Activated CD4-positive, alpha-beta T cell treated with anti-CD3 and anti-CD28 coated beads, Interleukin-2, amount 50 U/mL, for 16 hours (primary cell): ENCODE results near the gene KAT2B.
A peak's percentile ranks its signal among the peaks of the same experiment; 100 is the strongest.
"Not testable (repeated sequence)": the region's sequence is repeated elsewhere in the genome, so short reads cannot be mapped to it uniquely, and the experiment has no call there.

Experiments
- DNase-seq: peaks from one replicate; pipeline ENCODE4 v3.0.0-alpha.2; 2020

Gene KAT2B

DNA sequence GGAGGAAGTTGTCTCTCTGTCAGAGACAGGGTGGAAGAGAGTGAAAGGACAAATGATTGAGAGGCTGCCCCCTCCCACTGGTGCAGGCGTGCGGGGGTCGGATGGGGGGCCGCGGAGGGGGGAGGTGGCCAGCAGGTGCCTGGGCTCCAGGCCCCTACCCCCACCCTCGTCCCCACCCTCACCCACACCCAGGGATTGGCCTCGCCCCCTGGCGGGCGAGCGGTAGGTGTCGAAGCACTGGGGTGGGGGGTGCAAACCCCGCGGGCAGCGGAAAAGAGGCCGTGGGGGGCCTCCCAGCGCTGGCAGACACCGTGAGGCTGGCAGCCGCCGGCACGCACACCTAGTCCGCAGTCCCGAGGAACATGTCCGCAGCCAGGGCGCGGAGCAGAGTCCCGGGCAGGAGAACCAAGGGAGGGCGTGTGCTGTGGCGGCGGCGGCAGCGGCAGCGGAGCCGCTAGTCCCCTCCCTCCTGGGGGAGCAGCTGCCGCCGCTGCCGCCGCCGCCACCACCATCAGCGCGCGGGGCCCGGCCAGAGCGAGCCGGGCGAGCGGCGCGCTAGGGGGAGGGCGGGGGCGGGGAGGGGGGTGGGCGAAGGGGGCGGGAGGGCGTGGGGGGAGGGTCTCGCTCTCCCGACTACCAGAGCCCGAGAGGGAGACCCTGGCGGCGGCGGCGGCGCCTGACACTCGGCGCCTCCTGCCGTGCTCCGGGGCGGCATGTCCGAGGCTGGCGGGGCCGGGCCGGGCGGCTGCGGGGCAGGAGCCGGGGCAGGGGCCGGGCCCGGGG lies at the start of gene KAT2B:
Gene KAT2B, plus strand, starts transcription at position 682 of the 783 bp plus-strand sequence. Its CDS starts 32 bp downstream, at position 714.
- DNase-seq, result peak; percentile 83

DNA sequence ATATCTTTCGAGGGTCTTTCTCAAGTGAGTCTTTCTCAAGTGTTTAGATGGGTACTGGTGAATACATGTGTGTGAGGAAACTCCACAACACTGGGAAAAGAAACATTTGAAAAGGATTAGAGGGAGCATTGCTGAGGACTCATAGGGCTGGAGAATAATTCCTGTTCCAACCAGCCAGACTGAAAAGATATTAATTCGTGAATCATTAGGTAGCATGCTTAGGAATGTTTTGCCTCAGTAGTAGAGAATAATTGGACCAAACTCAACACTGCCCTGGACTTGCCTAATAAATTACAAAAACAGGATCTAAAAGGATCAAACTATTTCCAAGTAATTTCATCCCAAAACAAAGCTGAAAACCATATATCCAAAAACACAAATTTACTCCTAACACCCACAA lies 45.5 kb upstream of the KAT2B start:
- DNase-seq, result no peak

DNA sequence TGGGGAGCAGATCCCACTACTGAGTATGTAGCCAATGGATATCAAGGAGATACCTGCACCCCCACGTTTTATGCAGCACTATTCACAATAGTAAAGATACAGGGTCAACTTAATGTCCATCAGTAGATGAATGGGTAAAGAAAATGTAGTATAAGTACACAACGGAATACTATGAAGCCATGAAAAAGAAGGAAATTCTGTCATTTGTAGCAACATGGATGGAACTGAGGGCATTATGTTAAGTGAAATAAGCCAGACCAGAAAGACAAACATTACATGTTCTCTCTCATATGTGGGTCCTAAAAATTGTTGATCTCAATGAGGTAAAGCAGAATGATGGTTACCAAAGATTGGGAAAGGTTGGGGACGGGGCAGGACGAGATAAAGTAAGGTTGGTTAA lies 42.7 kb upstream of the KAT2B start:
- no peak for DNase-seq

DNA sequence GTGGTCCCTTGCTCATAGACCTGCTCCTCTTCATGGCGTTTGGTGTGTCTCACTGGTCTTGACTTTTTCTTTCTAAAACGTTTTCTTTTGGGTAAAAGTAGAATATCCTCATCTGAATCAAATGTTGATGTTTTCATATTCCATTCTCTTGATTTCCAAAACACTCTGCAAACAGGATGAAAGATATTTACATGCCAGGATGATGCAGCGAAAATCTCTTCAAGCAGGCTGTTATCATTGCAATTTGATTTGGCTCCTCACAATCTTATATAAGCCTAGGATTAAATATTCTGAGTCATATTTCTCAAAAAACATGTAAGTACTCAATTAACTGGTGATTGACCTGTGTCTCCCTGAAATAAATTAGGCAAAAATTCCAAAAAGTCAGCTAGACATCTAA lies 38.3 kb upstream of the KAT2B start:
- DNase-seq, result no peak

DNA sequence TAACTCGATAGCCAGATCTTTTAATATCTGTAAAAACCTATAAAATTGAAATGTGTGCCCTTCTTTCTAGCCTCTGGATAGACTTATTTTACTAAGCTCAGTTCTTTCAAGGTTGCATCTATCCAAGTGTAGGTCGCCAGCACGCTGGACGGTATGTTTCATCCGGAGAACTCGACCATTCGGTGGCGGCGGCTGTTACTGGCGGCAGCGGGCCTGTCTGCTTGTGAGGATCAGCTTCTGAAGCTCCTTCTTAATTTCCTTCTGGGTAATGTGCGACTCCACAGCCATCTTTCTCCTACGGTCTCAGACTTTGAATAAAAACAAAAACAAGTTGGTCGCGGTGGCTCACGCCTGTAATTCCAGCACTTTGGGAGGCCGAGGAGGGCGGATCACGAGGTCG lies 32.3 kb upstream of the KAT2B start:
- no peak for DNase-seq

DNA sequence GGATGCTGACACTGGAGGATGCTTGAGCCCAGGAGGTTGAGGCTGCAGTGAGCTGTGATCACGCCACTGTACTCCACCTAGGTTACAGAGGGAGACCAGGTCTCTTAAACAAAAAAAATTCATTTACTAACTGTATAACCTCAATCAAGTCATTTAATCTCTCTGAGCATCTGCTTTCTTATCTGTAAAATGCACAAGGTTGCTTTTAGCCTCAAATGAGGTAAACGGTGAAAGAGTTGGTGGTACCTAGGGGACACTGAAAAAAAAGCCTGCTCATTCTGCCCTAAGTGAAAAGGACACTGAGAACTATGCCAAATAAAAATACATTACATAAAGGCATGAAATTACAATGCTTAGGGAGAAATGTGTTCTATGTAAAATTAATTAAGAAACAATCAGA lies 31.6 kb upstream of the KAT2B start:
- DNase-seq, result no peak

DNA sequence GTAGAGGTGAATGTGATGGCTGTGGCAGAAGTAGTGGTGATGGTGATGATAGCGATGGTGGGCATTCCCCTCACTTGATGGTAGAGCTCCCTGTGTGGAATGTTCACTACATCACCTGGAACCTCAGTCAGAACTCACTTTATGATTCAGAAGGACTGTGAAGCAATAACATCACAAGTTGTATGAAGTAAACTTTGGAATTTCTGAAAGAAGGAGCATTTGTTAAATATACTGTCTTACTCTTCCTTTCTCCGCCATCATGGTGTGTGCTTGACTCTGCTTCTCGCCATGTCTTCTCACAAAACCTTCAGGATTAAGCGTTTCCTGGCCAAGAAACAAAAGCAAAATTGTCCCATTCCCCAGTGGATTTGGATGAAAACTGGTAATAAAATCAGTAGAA lies 28.1 kb upstream of the KAT2B start, which contains the start of gene PP2D1:
Gene PP2D1, minus strand, starts transcription at position 101 of the 400 bp plus-strand sequence. CDS start 192 bp downstream, outside the sequence.
- DNase-seq, result no peak

DNA sequence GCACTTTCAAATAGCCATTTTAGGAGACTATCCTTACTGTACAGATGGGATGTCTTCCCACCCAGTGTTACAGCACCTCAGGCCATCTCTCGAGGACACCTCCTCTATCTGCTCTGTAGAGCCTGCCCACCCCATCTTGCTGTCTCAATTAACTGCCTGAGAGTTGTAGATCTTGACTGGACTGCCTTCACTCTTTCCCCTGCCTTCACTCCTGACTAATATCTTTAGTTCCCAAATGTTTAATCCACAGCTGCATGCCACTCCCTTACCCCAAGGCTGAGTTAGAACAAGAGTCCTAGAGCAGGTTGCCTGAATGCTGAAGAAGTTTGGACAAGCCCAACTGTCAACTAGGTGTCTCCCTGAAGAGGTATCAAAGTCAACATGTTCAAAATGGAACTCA lies 26.9 kb upstream of the KAT2B start:
- DNase-seq, result no peak

DNA sequence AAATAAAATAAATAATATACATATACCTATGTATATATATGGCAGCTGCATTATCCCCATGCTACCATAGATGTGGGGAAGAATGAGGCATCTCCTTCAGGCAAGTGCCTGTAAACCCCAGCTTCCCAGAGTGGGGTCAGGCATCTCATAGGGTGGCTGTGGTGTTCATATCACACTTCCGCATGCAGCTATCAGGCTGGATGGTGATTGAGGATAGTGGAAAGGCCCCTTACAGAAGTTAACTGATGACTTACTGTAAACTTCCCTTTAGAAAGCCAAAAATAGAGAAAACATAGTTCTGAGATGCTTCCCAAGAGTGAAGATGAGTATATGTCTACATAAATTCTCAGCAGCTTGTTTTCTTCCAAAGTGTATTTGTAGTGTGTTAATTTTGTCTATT lies 24.7 kb upstream of the KAT2B start:
- DNase-seq, result no peak

DNA sequence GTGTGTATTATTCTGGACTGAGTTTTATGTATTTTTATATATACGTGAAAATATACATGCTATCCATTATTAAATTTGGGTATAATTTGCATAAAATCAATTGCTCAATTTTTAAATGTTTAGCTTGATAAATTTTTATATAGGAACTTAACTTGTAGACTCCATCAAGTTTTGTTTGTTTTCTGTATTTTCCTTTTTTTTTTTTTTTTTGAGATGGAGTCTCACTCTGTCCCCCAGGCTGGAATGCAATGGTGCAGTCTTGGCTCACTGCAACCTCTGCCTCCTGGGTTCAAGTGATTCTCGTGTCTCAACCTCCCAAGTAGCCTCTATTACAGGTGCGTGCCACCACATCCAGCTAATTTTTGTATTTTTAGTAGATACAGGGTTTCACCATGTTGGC lies 24.2 kb upstream of the KAT2B start:
- not testable (repeated sequence) for DNase-seq

DNA sequence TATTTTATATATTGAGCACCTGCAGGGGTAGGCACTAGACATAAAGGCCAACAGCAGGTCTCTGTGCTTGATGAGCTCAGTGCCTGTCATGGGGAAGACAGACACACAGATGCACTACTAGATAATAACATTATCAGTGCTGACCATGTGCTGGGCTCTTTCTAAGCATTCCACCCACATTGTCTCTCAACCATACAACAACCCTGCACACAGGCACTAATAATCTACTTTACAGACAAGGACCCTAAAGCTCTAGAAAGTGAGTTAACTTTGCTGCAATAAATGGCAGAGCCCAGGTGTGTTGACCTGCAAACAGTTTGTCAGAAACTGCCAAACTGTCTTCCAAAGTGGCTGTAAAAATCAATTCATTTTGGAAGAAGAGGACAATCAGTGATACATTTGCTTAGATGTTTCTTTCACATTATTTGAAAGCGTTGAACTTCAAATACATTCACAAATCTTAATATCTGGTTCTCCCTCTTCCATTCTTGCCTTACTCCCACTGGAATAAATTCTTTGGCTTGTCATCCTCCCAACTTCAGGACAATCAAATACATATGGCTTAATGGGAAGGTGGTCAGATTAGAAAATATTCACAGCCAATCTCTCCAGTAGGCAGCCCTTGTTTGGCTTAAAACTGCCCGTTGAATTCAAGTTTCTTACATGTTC lies 17.2 kb upstream of the KAT2B start:
- no peak for DNase-seq

DNA sequence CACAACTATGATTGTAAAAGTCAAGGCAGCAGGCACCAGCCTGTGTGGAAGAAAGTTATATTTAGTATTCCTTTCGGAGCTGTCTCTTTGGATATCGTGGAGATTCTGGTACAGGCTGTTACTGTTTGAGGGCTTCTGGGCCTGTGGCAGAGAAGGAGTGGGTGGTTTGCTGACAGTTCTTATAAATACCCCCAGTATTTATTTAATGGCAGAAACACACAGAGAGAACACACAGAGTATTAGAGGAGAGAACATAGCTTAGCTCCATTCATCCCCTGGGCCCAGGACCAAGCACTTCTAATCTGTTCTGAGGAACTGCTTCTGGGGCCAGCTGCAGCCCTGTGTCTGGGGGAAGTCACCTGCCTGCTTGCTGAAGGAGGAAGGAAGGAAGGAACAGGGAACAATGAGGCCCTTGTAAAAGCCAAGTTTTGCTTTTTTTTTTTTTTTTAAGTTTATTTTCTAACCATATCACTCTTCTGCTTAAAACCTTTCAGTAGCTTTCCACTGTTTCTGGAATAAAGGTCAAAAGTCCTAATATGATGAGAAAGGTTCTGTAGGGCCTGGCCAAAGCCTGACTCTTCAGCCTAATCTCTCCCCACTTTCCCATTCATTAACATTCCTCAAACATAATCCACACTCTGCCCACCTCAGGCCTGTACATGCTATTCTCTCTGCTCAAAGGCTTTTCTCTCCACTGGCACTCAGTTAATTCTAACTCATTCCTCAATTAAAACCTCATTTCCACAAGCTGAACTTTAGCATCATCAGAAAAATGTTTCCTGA lies 16.4 kb upstream of the KAT2B start:
- no peak for DNase-seq

DNA sequence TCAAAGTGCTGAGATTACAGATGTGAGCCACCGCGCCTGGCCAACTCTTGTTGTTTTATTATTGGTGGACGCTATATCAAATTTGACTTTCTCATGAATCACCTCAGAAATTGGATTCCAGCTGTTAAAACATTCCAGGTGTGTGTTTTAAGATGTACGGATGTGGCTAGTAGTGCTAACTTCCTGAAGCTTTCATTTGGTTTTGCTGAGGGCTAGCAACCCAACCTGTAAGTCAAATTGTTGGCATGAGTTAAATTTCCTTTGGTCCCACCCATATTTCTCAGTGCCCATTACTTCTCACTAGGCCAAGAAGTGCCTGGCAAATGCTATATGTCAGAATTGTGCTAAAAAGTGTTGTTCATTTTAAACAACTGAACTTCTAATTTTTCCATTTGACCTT lies 13.1 kb upstream of the KAT2B start:
- DNase-seq, result no peak

DNA sequence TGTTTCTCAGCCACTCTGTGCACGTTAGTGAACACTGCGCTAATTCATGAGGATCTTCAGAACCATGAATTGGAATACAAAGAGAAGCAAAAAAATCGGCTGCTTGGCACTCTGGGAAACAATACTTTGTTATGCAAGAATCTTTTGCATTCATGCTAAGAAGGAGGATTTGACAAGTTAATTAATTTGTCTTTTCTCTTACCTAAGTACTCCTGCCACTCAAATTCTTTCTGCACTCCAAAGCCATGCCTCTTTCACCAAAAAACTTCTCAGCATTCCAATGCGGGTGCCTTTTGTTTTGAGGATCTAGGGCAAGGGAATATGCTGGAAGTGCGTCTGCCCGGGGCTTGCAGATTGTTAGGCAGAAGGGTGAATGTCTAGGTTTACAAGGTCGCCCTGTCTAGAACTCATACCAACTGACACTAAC lies 11.3 kb upstream of the KAT2B start:
- no peak for DNase-seq

DNA sequence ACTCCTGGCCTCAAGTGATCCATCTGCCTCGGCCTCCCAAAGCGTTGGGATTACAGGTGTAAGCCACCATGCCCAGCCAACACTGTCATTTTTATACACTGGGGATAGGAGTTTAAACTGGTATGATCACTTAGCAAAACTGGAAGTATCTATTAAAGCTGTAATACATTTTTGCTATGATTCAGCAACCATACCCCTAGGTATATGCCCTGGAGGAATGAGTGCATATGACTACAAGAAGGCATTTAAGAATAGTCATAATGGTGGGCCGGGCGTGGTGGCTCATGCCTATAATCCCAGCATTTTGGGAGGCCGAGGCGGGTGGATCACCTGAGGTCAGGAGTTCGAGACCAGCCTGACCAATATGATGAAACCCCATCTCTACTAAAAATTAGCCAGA lies 8.3 kb upstream of the KAT2B start:
- DNase-seq, result not testable (repeated sequence)

DNA sequence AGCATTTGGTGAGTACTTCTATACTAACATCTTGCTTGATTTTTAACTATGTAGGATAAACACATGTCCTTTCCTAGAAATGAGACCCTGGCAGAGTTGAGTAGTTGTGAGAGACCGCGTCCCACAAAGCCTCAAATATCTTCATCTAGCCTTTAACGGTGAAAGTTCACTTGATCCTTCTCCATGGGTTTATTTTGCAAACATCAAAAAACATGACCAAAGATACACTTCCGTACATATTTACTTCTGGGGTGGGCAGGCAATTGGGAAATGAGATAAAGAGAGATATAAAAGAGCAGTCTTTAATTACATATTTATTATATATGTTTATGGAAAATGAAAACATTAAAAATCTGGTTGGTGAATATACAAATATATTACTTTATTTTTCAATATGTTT lies 5.2 kb upstream of the KAT2B start:
- no peak for DNase-seq

DNA sequence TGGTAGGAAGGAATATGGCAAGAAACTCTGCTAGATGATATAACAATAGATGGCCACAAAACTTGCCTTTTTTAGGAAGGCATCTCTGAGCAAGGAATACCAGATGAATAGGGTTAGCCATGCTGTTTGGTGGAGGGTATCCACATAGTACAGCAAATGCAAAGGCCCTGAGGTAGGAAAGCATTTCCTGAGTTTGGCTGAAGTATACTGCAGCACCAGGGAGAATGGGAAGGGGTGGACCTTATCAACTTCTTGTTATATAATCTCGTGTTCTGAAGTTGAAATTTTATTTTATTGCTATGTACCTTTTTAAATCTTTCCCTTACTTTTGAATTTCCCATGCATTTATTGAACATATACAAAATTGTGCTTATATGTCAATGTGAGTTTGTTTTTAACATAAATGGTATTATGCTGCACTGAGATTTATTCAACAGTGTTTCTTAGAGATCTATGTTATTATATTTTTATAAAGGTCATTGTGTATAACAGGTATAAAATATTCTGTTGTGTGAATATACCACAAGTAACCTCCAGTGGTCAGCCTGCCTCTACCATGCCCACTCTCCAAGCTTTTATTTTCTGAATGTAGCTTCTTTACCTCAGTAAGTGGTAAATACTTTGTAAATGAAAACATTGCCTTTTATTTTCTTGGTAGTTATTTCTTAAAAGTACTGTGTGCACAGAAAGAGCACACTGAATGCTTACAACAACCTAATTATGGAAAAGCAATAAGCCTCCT lies 2.8 kb upstream of the KAT2B start:
- no peak for DNase-seq

DNA sequence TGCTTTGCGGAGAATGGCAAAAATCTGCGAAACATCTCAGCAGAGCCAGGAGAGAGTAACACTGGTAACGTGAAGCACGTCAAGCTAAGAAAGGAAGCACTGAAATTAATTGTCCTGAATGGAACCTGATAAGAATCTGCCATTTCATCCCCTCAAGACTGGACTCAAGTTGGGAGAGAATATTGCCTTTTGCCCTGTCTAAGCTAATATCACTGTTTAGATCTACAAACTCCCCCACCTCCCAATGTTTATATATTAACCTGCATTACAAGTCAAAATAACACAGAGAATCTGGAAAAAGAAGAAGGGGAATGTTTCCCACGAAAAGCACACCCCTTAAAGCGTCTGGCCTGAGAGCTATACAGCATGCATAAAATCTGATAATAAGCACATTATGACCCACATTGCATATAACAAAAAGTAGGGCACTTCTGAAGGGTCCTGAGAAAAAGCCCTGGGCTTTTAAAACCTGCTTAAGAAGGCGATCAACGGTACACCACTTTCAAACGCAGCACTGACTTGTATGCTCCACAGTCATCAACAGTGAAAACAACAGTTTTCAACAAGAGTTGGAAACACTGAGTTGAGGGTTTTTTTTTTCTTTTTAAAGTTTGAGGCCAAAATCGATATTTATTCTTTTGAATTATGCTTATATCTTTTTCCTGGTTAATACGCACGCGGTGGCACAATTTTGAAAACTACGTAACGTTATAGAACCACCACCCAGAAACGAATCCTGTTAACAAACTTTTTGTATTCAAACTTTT lies 1.4 kb upstream of the KAT2B start:
- no peak for DNase-seq

DNA sequence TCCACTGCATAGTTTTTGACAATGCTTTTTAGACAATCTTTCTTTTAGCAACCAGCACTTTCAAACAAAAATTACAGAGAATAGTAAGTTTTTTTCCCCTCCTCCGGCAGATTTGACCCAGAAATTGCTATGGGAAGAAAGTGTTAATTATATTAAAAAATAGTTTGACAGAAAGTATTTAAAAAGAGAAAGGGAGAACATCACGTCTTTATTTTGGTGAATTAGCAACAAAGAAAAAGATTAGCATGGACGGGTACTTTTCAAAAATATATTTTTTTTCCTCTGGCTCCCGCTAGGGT lies 831 bp upstream of the KAT2B start:
- no peak for DNase-seq

DNA sequence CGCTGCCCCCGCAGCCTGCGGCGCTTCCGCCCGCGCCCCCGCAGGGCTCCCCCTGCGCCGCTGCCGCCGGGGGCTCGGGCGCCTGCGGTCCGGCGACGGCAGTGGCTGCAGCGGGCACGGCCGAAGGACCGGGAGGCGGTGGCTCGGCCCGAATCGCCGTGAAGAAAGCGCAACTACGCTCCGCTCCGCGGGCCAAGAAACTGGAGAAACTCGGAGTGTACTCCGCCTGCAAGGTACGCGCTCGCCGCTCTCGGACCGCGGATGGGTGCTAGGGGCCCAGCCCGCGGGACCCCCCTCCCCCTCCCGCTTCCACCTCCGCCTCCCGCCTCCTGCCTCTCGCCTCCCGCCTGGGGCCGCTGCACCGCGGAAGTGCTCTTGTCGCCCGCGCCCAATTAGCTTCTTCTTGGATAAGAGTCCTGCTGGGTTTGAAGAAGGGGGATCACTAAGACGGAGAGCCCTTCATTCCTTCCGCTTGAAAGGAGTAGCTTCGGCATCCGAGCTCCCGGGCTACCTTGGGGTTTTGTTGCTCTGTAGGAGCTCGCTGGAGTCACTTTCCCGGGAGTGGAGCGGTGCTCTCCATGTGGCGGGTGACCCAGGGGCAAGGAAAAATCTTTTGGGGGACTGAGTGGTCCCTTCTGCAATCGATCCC lies 426 bp downstream of the KAT2B start:
- DNase-seq, result peak; percentile 80

DNA sequence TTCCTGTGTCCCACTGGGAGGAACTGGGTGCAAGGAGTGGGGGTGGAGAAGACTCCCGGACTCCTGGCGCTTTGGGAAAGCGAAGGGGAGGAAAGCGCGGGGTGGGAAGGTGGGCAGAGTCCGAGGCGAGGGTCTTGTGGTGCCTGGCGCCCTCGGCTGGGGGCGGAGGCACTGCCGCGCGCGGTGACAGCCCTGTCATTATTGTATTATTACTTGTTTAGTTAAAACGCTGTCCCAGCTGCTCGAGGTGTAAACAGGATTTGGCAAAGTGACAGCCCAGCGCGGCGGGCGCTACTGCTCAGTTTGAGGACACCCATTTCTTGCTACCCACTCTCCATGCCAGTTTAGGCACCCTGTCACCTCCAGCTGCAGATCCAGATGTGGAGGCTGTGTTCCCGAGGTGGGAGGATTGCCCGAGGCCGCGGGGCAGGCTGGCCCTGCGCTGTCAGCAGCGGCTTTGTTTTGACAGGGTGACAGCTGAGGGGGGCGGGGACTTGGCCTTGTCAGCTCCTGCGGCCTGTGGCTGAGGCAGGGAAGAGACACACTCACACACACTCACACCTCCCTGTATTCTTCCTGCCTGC lies 1.0 kb downstream of the KAT2B start:
- peak; percentile 83 for DNase-seq
